Measurements from ENCODE around the gene PARP8.

- no peak for TF ChIP-seq CTCF (IDR thresholded peaks at IDR 0.05)
- no peak for TF ChIP-seq POLR2A (IDR thresholded peaks at IDR 0.05)
- TF ChIP-seq POLR2AphosphoS5 (IDR thresholded peaks at IDR 0.05), result no peak
These were observed 60.2 kb downstream of the PARP8 start for GRCh38 chr5:50726475-50727148.
